GM08714 (cell line): ENCODE measurements around the gene CACNA2D2.

Experiments
- H3K4me3 ChIP-seq: fragments of 200-500 bp; sonication (Bioruptor generic); 2 replicates; pipeline ENCODE4 v1.5.1; 2014; ENCODE audit warnings: mild to moderate bottlenecking, low read length, inconsistent platforms
- ZNF274 ChIP-seq: IDR thresholded peaks from 2 replicates; pipeline ENCODE4 v1.6.1; 2012; ENCODE audit warnings: mild to moderate bottlenecking, low read depth, low read length

CACNA2D2 gene

GRCh38 chr3:50493623-50494022 lies 9.8 kb downstream of the CACNA2D2 start:
- H3K4me3 ChIP-seq = no peak overlapping the region
- TF ChIP-seq ZNF274 = no peak

- no peak overlapping the region for H3K4me3 ChIP-seq
- TF ChIP-seq ZNF274 = no peak
Measured at GRCh38 chr3:50493086-50493485, 10.3 kb downstream of the CACNA2D2 start.

GRCh38 chr3:50491023-50491422 lies 12.4 kb downstream of the CACNA2D2 start:
- no peak overlapping the region for H3K4me3 ChIP-seq
- no peak for TF ChIP-seq ZNF274

- H3K4me3 ChIP-seq = no peak overlapping the region
- no peak for TF ChIP-seq ZNF274
Measured at GRCh38 chr3:50490424-50490823, 13.0 kb downstream of the CACNA2D2 start.

- TF ChIP-seq ZNF274 = no peak
- H3K4me3 ChIP-seq = no peak overlapping the region
Measured at GRCh38 chr3:50487181-50487580, 16.3 kb downstream of the CACNA2D2 start.

- no peak for TF ChIP-seq ZNF274
- no peak overlapping the region for H3K4me3 ChIP-seq
Measured at GRCh38 chr3:50486219-50486888, 17.1 kb downstream of the CACNA2D2 start.

GRCh38 chr3:50484722-50485121 lies 18.7 kb downstream of the CACNA2D2 start:
- no peak overlapping the region for H3K4me3 ChIP-seq
- TF ChIP-seq ZNF274 = no peak

GRCh38 chr3:50483374-50483773 lies 20.1 kb downstream of the CACNA2D2 start:
- no peak overlapping the region for H3K4me3 ChIP-seq
- no peak for TF ChIP-seq ZNF274

GRCh38 chr3:50481992-50482391 lies 21.4 kb downstream of the CACNA2D2 start:
- TF ChIP-seq ZNF274 = no peak
- no peak overlapping the region for H3K4me3 ChIP-seq

GRCh38 chr3:50480471-50480870 lies 23.0 kb downstream of the CACNA2D2 start:
- TF ChIP-seq ZNF274 = no peak
- no peak overlapping the region for H3K4me3 ChIP-seq

- H3K4me3 ChIP-seq = no peak overlapping the region
- no peak for TF ChIP-seq ZNF274
Measured at GRCh38 chr3:50479523-50479922, 23.9 kb downstream of the CACNA2D2 start.

GRCh38 chr3:50478671-50479260 lies 24.7 kb downstream of the CACNA2D2 start:
- TF ChIP-seq ZNF274 = no peak
- no peak overlapping the region for H3K4me3 ChIP-seq

- no peak overlapping the region for H3K4me3 ChIP-seq
- no peak for TF ChIP-seq ZNF274
Measured at GRCh38 chr3:50478051-50478450, 25.4 kb downstream of the CACNA2D2 start.

GRCh38 chr3:50475348-50475747 lies 28.1 kb downstream of the CACNA2D2 start:
- TF ChIP-seq ZNF274 = no peak
- H3K4me3 ChIP-seq = no peak overlapping the region

GRCh38 chr3:50474717-50475116 lies 28.7 kb downstream of the CACNA2D2 start:
- no peak overlapping the region for H3K4me3 ChIP-seq
- TF ChIP-seq ZNF274 = no peak

- no peak overlapping the region for H3K4me3 ChIP-seq
- TF ChIP-seq ZNF274 = no peak
Measured at GRCh38 chr3:50473768-50474167, 29.7 kb downstream of the CACNA2D2 start.
